Prostate gland (tissue), 2 donors: ENCODE measurements around the gene PYY. TPM values are rescaled to one million over a fixed set of nuclear protein-coding genes. Genes with fewer than 3 reads are reported as not detected.

ENCODE experiments used
- DNase-seq: peaks from one replicate; pipeline ENCODE4 v3.0.0-alpha.2; 2019; ENCODE audit warnings: low spot score
- H3K27ac ChIP-seq, 2 donors: fragments of 200-600 bp; sonication (generic); 2 replicates each; pipeline ENCODE4 v1.5.1; 2017 to 2019
- H3K27me3 ChIP-seq: fragments of 200-600 bp; sonication (generic); replicated peaks from 2 replicates; pipeline ENCODE4 v1.5.1; 2019; ENCODE audit not compliant: insufficient read depth
- H3K36me3 ChIP-seq, 2 donors: fragments of 200-600 bp; sonication (generic); 1 replicate in 1 of 2; 2 replicates in 1 of 2; pipeline versions ENCODE4 v1.5.1 to v1.8.1; 2017 to 2019
- H3K4me1 ChIP-seq: fragments of 200-600 bp; sonication (generic); replicated peaks from 2 replicates; pipeline ENCODE4 v1.5.1; 2019
- H3K4me3 ChIP-seq, 2 donors: fragments of 200-600 bp; sonication (generic); 2 replicates each; pipeline ENCODE4 v1.5.1; 2017 to 2019
- H3K9me3 ChIP-seq: fragments of 200-600 bp; sonication (generic); 2 replicates; pipeline ENCODE4 v1.5.1; 2017
- CTCF ChIP-seq, 4 experiments: fragments of 200-600 bp in 2 of 4; fragments of 450-650 bp in 2 of 4; sonication (generic) in 2 of 4; IDR thresholded peaks; 1 replicate in 3 of 4; 2 replicates in 1 of 4; pipeline ENCODE4 v1.5.1; 2016 to 2019; ENCODE audit warnings: antibody characterized with exemption in 4 of 4, mild to moderate bottlenecking in 2 of 4, moderate library complexity in 2 of 4
- POLR2A ChIP-seq: fragments of 450-650 bp; IDR thresholded peaks from one replicate; pipeline ENCODE4 v1.6.1; 2016; ENCODE audit warnings: antibody characterized with exemption, mild to moderate bottlenecking
- POLR2AphosphoS5 ChIP-seq: sonication (generic); formaldehyde crosslinking; IDR thresholded peaks from one replicate; pipeline ENCODE4 v1.6.1; 2017; ENCODE audit warnings: antibody characterized with exemption
- WGBS: methylation state at CpG from one replicate; pipeline ENCODE4 v1.1.5; 2018; 5-methylcytosine and 5-hydroxymethylcytosine counted together
- intact Hi-C: fragments of 100-400 bp; cut with DNase I; formaldehyde crosslinking; loops from one replicate; pipeline ENCODE4 v1.14.2; 2022
- total RNA-seq, 2 donors: library from RNA; depleted of rRNA; stranded (reverse); fragments of >200 nt; gene quantifications; one replicate each; pipeline ENCODE4 v1.1.0, GENCODE V29; 2016

The PYY gene
- total RNA-seq, 2 donors from 2014 or later = not detected

- TF ChIP-seq CTCF (IDR thresholded peaks at IDR 0.05) = peak in 2 of 4 experiments; percentile 31
- no peak for TF ChIP-seq POLR2AphosphoS5
- intact Hi-C loops = no loop called here
- H3K4me3 ChIP-seq = peak overlapping the region in 1 of 2 donors; percentile 12
- no peaks in the 10 kb centered on the region for H3K36me3 ChIP-seq
- no peak overlapping the region for H3K27ac ChIP-seq
- 19% methylated on average over 43 of the region's 43 CpGs for WGBS
- no peaks in the 10 kb centered on the region for H3K9me3 ChIP-seq
- no peaks in the 10 kb centered on the region for H3K4me1 ChIP-seq
- no peak for DNase-seq
- no peaks in the 10 kb centered on the region for H3K27me3 ChIP-seq
Observed at GRCh38 chr17:43917348-43918025, 36.3 kb downstream of the PYY start.

GRCh38 chr17:43917016-43917347 lies 36.8 kb downstream of the PYY start:
- no peak for TF ChIP-seq POLR2AphosphoS5
- TF ChIP-seq CTCF (IDR thresholded peaks at IDR 0.05) = no peak
- no peak for TF ChIP-seq POLR2A
- H3K9me3 ChIP-seq = no peaks in the 10 kb centered on the region
- no peaks in the 10 kb centered on the region for H3K36me3 ChIP-seq
- no peaks in the 10 kb centered on the region for H3K27me3 ChIP-seq
- no peak overlapping the region for H3K27ac ChIP-seq
- no peak overlapping the region for H3K4me3 ChIP-seq
- no peaks in the 10 kb centered on the region for H3K4me1 ChIP-seq
- intact Hi-C loops = no loop called here
- no peak for DNase-seq
- WGBS = 84% methylated on average over 8 of the region's 8 CpGs

GRCh38 chr17:43916385-43916784 lies 37.4 kb downstream of the PYY start:
- Histone ChIP-seq H3K27ac (no peak overlapping the region), H3K4me1 (no peaks in the 10 kb centered on the region), H3K9me3 (no peaks in the 10 kb centered on the region), H3K36me3 (no peaks in the 10 kb centered on the region), H3K4me3 (no peak overlapping the region), H3K27me3 (no peaks in the 10 kb centered on the region)
- 70% methylated on average over 4 of the region's 4 CpGs for WGBS
- TF ChIP-seq CTCF (IDR thresholded peaks at IDR 0.05) (no peak), POLR2A (no peak), POLR2AphosphoS5 (no peak)
- intact Hi-C loops = no loop called here
- no peak for DNase-seq

GRCh38 chr17:43915559-43915958 lies 38.2 kb downstream of the PYY start:
- no peaks in the 10 kb centered on the region for H3K36me3 ChIP-seq
- TF ChIP-seq POLR2AphosphoS5 (no peak), POLR2A (no peak), CTCF (IDR thresholded peaks at IDR 0.05) (no peak)
- 93% methylated on average over 3 of the region's 3 CpGs for WGBS
- H3K27ac ChIP-seq = no peak overlapping the region
- H3K9me3 ChIP-seq = no peaks in the 10 kb centered on the region
- no peak overlapping the region for H3K4me3 ChIP-seq
- no peaks in the 10 kb centered on the region for H3K27me3 ChIP-seq
- no peaks in the 10 kb centered on the region for H3K4me1 ChIP-seq
- intact Hi-C loops = no loop called here
- no peak for DNase-seq

GRCh38 chr17:43914451-43914850 lies 39.3 kb downstream of the PYY start:
- Histone ChIP-seq H3K36me3 (no peaks in the 10 kb centered on the region), H3K4me3 (no peak overlapping the region), H3K9me3 (no peaks in the 10 kb centered on the region), H3K27ac (no peak overlapping the region), H3K4me1 (no peaks in the 10 kb centered on the region), H3K27me3 (no peaks in the 10 kb centered on the region)
- no peak for DNase-seq
- 80% methylated on average over 2 of the region's 2 CpGs for WGBS
- intact Hi-C loops = no loop called here
- no peak for TF ChIP-seq POLR2AphosphoS5
- TF ChIP-seq CTCF (IDR thresholded peaks at IDR 0.05) = no peak
- TF ChIP-seq POLR2A = no peak
